RWPE2 (cell line): Measurements from ENCODE around the gene PRKACG.
"Not testable (repeated sequence)": the region's sequence is repeated elsewhere in the genome, so short reads cannot be mapped to it uniquely, and the experiment has no call there.

ENCODE experiments used
- ATAC-seq: fragments of 200-7000 bp; cut with Tn5 transposase; 3 replicates; pipeline ENCODE4 v1.9.1; 2021; ENCODE audit warnings: low read depth
- DNase-seq: peaks from one replicate; pipeline ENCODE4 v3.0.0-alpha.2; 2020; ENCODE audit warnings: low spot score
- H3K27ac ChIP-seq: fragments of 450-650 bp; 2 replicates; pipeline ENCODE4 v1.5.1; 2017; ENCODE audit warnings: mild to moderate bottlenecking; ENCODE audit not compliant: poor library complexity, severe bottlenecking
- H3K27me3 ChIP-seq: fragments of 250-450 bp; sonication (Bioruptor Pico); 2 replicates; pipeline ENCODE4 v1.5.1; 2021; ENCODE audit warnings: mild to moderate bottlenecking, moderate library complexity; ENCODE audit not compliant: insufficient read depth, poor library complexity, severe bottlenecking
- H3K36me3 ChIP-seq: fragments of 250-450 bp; sonication (Bioruptor Pico); 2 replicates; pipeline ENCODE4 v1.5.1; 2020; ENCODE audit warnings: low read depth, mild to moderate bottlenecking, moderate library complexity
- H3K4me1 ChIP-seq: fragments of 250-450 bp; sonication (Bioruptor Pico); 2 replicates; pipeline ENCODE4 v1.5.1; 2021; ENCODE audit warnings: mild to moderate bottlenecking, moderate library complexity; ENCODE audit not compliant: insufficient read depth, poor library complexity, severe bottlenecking
- H3K4me3 ChIP-seq: fragments of 250-450 bp; sonication (Bioruptor Pico); 2 replicates; pipeline ENCODE4 v1.5.1; 2021; ENCODE audit warnings: mild to moderate bottlenecking, moderate library complexity; ENCODE audit not compliant: severe bottlenecking
- H3K9me3 ChIP-seq: fragments of 250-450 bp; sonication (Bioruptor Pico); 2 replicates; pipeline ENCODE4 v1.5.1; 2021; ENCODE audit warnings: mild to moderate bottlenecking, moderate library complexity; ENCODE audit not compliant: severe bottlenecking
- TF ChIP-seq, protein P1 (sequence below): fragments of 450-650 bp; IDR thresholded peaks from one replicate; pipeline ENCODE4 v1.5.1; 2017; ENCODE audit warnings: mild to moderate bottlenecking, moderate library complexity; ENCODE audit not compliant: poor library complexity, severe bottlenecking

PRKACG gene

DNA sequence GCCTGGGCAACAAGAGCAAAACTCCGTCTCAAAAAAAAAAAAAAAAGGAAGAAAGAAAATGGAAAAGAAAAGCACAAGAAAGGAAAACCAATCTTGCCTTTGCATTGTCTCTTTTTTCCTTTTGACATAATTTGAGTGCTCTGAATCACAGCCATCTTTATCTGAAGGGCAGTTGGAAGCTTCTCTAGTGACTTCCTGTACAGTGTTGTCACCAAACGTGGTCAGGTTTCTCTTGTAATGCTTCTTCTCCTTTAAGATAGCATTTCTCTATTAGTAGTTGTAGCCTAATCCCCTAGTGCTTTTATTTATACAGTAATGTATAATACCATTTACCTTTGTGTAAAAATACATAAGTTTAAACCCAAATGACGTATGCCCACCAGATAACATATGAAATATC is 18.1 kb downstream of the PRKACG start:
- Histone ChIP-seq H3K9me3 (no peaks in the 10 kb centered on the region), H3K4me3 (no peak overlapping the region), H3K27me3 (no peaks in the 10 kb centered on the region), H3K36me3 (no peaks in the 10 kb centered on the region), H3K27ac (no peak overlapping the region), H3K4me1 (no peaks in the 10 kb centered on the region)
- no peak for ATAC-seq
- TF ChIP-seq, protein P1, sequence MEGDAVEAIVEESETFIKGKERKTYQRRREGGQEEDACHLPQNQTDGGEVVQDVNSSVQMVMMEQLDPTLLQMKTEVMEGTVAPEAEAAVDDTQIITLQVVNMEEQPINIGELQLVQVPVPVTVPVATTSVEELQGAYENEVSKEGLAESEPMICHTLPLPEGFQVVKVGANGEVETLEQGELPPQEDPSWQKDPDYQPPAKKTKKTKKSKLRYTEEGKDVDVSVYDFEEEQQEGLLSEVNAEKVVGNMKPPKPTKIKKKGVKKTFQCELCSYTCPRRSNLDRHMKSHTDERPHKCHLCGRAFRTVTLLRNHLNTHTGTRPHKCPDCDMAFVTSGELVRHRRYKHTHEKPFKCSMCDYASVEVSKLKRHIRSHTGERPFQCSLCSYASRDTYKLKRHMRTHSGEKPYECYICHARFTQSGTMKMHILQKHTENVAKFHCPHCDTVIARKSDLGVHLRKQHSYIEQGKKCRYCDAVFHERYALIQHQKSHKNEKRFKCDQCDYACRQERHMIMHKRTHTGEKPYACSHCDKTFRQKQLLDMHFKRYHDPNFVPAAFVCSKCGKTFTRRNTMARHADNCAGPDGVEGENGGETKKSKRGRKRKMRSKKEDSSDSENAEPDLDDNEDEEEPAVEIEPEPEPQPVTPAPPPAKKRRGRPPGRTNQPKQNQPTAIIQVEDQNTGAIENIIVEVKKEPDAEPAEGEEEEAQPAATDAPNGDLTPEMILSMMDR: no peak
- DNase-seq: no peak

DNA sequence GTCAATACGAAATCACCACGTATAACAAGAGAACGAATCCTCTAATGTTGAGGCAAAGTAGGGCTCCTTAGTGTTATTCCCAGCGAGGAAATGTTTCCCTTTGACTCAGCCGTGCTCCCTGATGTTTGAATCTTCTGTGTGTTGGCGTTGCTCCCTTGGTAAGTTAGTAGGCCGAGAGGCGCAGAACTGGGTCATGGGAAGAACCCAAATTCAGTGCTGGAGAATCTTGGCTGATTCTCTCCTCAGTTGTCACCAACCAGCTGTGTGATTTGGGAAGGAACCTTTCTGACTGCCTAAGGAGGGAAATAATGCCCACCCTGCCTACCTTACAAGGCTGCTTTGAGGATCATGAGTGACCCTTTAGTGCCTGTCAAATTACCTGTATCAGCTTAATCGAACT is 22.5 kb downstream of the PRKACG start:
- Histone ChIP-seq H3K4me3 (no peak overlapping the region), H3K27ac (no peak overlapping the region), H3K9me3 (no peaks in the 10 kb centered on the region), H3K27me3 (no peaks in the 10 kb centered on the region), H3K36me3 (no peaks in the 10 kb centered on the region), H3K4me1 (no peaks in the 10 kb centered on the region)
- DNase-seq (no peak), ATAC-seq (no peak)
- TF ChIP-seq, protein P1: no peak

DNA sequence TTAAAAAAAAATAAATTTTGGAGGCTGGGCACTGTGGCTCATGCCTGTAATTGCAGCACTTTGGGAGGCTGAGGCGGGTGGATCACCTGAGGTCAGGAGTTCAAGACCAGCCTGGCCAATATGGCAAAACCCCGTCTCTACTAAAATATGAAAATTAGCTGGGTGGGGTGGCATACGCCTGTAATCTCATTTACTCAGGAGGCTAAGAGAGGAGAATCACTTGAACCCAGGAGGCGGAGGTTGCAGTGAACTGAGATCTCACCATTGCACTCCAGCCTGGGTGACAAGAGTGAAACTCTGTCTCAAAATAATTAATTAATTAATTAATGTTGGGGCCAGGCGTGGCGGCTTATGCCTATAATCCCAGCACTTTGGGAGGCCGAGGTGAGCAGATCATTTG is 27.0 kb downstream of the PRKACG start:
- H3K9me3 ChIP-seq, DNase-seq, H3K4me3 ChIP-seq, H3K27me3 ChIP-seq, H3K36me3 ChIP-seq, H3K4me1 ChIP-seq, H3K27ac ChIP-seq, ATAC-seq: not testable (repeated sequence)

DNA sequence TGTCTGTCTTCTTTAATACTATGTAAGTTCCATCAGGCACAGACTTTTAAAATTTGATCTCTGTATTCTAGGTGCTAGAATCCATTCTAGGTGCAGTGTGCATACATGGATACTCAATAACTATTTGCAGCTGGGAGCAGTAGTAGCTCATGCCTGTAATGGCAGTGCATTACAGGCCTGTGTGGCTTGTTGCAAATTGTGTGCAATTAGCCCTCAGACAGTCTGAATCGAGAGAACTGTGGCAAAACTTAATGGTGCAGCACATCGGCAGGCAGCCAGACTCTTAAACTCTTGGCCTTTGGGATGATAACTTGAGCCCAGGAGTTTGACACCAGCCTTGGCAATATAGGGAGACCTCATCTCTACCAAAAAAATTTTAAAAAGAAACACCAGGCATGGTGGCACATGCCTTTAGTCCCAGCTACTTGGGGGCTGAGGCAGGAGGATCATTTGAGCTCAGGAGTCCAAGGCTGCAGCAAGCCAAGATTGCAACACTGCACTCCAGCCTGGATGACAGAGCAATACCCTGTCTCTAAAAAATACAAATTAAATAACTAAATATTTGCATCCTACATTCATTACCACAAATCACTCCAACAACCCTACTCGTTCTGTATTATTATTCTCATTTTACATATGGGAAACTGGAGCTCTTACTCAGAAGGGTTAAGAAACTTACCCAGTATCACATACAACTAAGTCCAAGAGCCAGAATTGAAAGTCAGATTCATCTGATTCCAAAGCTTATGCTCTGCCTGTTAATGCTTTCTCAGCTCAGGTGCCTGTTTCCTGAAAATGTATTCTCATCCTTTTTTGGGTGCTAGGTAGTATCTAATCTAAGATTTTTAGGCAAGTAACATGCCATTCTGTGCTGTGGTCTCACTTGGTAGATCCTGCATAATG is 30.1 kb downstream of the PRKACG start:
- no peak for ATAC-seq
- H3K27ac ChIP-seq: no peak overlapping the region
- DNase-seq: no peak

DNA sequence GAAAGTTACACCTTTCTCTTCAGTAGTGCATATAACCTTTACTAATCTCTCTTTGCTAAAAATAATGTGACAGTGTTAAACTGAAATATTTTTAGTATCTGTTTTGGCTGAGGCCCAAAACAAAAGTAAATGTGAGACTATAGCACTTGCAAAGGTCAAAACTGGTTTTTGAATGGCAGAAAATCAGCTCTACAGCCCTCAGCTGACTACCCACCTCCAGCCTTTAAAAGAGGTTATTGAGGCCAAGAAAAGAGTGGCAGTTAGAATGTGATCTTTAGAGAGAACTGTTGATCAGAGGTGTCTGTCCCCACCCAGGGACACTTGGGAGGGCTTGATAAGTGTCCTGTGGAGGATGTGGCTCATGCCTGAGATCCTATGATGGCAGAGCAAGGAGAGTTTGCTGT is 30.9 kb downstream of the PRKACG start:
- DNase-seq (no peak), ATAC-seq (no peak)
- no peaks in the 10 kb centered on the region for H3K36me3 ChIP-seq
- no peaks in the 10 kb centered on the region for H3K27me3 ChIP-seq
- TF ChIP-seq, protein P1: no peak
- H3K27ac ChIP-seq: no peak overlapping the region
- no peaks in the 10 kb centered on the region for H3K4me1 ChIP-seq
- no peaks in the 10 kb centered on the region for H3K9me3 ChIP-seq
- H3K4me3 ChIP-seq: no peak overlapping the region

More for the DNA sequence above, 30.1 kb downstream of the PRKACG start:
- TF ChIP-seq, protein P1: no peak
- Histone ChIP-seq H3K36me3 (no peaks in the 10 kb centered on the region), H3K27me3 (no peaks in the 10 kb centered on the region), H3K9me3 (no peaks in the 10 kb centered on the region), H3K4me1 (no peaks in the 10 kb centered on the region), H3K4me3 (no peak overlapping the region)
